ENCODE results near the gene FECH.

- TF ChIP-seq, protein P1, sequence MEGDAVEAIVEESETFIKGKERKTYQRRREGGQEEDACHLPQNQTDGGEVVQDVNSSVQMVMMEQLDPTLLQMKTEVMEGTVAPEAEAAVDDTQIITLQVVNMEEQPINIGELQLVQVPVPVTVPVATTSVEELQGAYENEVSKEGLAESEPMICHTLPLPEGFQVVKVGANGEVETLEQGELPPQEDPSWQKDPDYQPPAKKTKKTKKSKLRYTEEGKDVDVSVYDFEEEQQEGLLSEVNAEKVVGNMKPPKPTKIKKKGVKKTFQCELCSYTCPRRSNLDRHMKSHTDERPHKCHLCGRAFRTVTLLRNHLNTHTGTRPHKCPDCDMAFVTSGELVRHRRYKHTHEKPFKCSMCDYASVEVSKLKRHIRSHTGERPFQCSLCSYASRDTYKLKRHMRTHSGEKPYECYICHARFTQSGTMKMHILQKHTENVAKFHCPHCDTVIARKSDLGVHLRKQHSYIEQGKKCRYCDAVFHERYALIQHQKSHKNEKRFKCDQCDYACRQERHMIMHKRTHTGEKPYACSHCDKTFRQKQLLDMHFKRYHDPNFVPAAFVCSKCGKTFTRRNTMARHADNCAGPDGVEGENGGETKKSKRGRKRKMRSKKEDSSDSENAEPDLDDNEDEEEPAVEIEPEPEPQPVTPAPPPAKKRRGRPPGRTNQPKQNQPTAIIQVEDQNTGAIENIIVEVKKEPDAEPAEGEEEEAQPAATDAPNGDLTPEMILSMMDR (IDR thresholded peaks at IDR 0.05) = no peak
- TF ChIP-seq CEBPB (IDR thresholded peaks at IDR 0.05) (no peak), NR3C1 (IDR thresholded peaks at IDR 0.05) (no peak), FOSL2 (IDR thresholded peaks at IDR 0.05) (no peak), FOSL2 (CRISPR knock-in tag; IDR thresholded peaks at IDR 0.05) (no peak), EHMT2 (IDR thresholded peaks at IDR 0.05; ENCODE audit: low read depth) (no peak), SREBF2 (IDR thresholded peaks at IDR 0.05) (no peak), POLR2A (IDR thresholded peaks at IDR 0.05; ENCODE audit: low read length) (no peak), EP300 (IDR thresholded peaks at IDR 0.05) (no peak), MYC (IDR thresholded peaks at IDR 0.05; ENCODE audit: borderline replicate concordance, low read length) (no peak), NFE2L2 (conservative IDR thresholded peaks at IDR 0.05; ENCODE audit: low read length) (no peak), SMC3 (IDR thresholded peaks at IDR 0.05) (no peak), TP53 (CRISPR knock-in tag; IDR thresholded peaks at IDR 0.05) (no peak)
- TF ChIP-seq, protein P2, sequence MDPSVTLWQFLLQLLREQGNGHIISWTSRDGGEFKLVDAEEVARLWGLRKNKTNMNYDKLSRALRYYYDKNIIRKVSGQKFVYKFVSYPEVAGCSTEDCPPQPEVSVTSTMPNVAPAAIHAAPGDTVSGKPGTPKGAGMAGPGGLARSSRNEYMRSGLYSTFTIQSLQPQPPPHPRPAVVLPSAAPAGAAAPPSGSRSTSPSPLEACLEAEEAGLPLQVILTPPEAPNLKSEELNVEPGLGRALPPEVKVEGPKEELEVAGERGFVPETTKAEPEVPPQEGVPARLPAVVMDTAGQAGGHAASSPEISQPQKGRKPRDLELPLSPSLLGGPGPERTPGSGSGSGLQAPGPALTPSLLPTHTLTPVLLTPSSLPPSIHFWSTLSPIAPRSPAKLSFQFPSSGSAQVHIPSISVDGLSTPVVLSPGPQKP (IDR thresholded peaks at IDR 0.05; ENCODE audit: low read depth, low read length) = no peak
- TF ChIP-seq, protein P3, sequence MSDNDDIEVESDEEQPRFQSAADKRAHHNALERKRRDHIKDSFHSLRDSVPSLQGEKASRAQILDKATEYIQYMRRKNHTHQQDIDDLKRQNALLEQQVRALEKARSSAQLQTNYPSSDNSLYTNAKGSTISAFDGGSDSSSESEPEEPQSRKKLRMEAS (IDR thresholded peaks at IDR 0.05) = no peak
Measured at GRCh38 chr18:57587098-57587661, 678 bp upstream of the FECH start.

Measured in A549 (cell line).